ENCODE results near the gene PRG3. TPM values are rescaled to one million over a fixed set of nuclear protein-coding genes. Genes with fewer than 3 reads are reported as not detected.

PRG3 gene
- polyA plus RNA-seq, 3 donors, result not detected

DNA sequence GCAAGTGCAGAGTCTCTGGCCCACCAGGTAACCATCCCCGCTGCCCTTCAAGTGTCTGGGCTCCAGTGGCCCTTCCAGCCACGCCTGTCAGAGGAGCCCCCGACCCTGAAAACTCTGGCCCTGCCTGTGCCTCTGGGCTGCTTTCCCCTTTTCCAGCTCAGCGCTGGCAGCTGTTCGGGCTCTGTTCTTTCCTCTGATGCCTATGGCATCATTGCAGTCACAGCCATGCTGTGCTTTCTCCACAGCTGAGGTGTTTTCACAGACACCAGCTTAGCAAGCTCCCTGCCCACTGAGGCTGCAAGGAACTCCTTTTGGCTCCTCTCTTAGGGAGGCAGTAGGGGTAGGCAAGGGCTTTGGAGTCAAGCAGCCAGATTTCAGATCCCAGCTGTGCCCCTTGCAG, 21.6 kb downstream of the PRG3 start:
- Mint-ChIP-seq H3K36me3 (no peaks in the 10 kb centered on the region), H3K27ac (no peak overlapping the region), H3K4me3 (no peak overlapping the region), H3K27me3 (ENCODE audit: low read depth in 3 of 3) (peaks cover 0 to 2% (median 1%) of the 10 kb centered on the region in 3 donors), H3K4me1 (peaks cover 17% of the 10 kb centered on the region), H3K9me3 (peaks cover 0 to 6% (median 0%) of the 10 kb centered on the region in 7 donors)
- Histone ChIP-seq H3K27me3 (ENCODE audit: control insufficient read depth in 2 of 2, insufficient read depth in 2 of 2, low read length in 2 of 2) (no peaks in the 10 kb centered on the region), H3K4me1 (ENCODE audit: control insufficient read depth in 1 of 2, insufficient read depth in 2 of 2, low read length in 2 of 2) (peaks cover 18% of the 10 kb centered on the region in 2 donors), H3K79me2 (ENCODE audit: insufficient read depth, low read length) (no peaks in the 10 kb centered on the region), H3K36me3 (replicated peaks in 1 of 2; ENCODE audit: control insufficient read depth in 1 of 2, insufficient read depth in 2 of 2, low read length in 2 of 2) (no peaks in the 10 kb centered on the region), H2AFZ (ENCODE audit: insufficient read depth, low read depth, low read length, poor library complexity, severe bottlenecking) (no peak overlapping the region), H3K4me3 (replicated peaks in 1 of 3; ENCODE audit: low read depth in 2 of 3, low read length in 3 of 3) (no peak overlapping the region), H3K9ac (ENCODE audit: insufficient read depth, low read length, poor library complexity, severe bottlenecking) (no peak overlapping the region), H3K4me2 (replicated peaks; ENCODE audit: extremely low read depth, low read length, poor library complexity, severe bottlenecking) (no peak overlapping the region), H3K27ac (ENCODE audit: low read depth in 1 of 2, low read length in 2 of 2) (no peak overlapping the region), H3K9me3 (replicated peaks in 1 of 2; ENCODE audit: control insufficient read depth in 1 of 2, insufficient read depth in 1 of 2, low read length in 2 of 2) (no peaks in the 10 kb centered on the region), H4K20me1 (ENCODE audit: insufficient read depth, low read length) (no peaks in the 10 kb centered on the region)
- TF ChIP-seq, protein P1, sequence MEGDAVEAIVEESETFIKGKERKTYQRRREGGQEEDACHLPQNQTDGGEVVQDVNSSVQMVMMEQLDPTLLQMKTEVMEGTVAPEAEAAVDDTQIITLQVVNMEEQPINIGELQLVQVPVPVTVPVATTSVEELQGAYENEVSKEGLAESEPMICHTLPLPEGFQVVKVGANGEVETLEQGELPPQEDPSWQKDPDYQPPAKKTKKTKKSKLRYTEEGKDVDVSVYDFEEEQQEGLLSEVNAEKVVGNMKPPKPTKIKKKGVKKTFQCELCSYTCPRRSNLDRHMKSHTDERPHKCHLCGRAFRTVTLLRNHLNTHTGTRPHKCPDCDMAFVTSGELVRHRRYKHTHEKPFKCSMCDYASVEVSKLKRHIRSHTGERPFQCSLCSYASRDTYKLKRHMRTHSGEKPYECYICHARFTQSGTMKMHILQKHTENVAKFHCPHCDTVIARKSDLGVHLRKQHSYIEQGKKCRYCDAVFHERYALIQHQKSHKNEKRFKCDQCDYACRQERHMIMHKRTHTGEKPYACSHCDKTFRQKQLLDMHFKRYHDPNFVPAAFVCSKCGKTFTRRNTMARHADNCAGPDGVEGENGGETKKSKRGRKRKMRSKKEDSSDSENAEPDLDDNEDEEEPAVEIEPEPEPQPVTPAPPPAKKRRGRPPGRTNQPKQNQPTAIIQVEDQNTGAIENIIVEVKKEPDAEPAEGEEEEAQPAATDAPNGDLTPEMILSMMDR (IDR thresholded peaks at IDR 0.05), result no peak
- no peak for DNase-seq
- 95% methylated on average over 4 of the region's 5 CpGs for WGBS (ENCODE audit: insufficient coverage)
- intact Hi-C loops (cut with micrococcal nuclease), result loop anchor here in 1 of 2 donors (10.0 kb wide), 1 partner anchor 285 kb away; the partner anchor contains the start of gene YPEL4

DNA sequence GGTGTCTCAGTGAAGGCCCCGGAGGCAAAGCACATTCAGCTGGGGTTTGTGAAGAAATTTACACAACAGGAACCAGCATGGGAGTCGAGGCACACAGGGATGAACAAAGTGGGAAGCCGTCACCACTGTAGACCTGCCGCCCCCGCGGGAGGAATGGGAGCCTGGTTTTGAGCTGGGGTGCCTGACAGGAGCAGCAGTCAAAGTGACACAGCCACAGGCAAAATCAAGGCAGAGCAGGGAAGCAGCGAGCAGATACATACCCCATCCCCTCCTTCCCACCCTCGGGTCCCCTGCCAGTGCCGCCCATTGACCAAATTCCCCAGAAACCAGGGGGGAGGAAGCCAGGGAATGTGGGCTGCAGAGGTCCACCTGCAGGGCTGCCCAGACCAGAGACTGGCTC, 22.0 kb downstream of the PRG3 start:
- no peak overlapping the region for H3K4me3 ChIP-seq (replicated peaks in 1 of 3; ENCODE audit: low read depth in 2 of 3, low read length in 3 of 3)
- H3K79me2 ChIP-seq (ENCODE audit: insufficient read depth, low read length), result no peaks in the 10 kb centered on the region
- peaks cover 21% of the 10 kb centered on the region for H3K4me1 Mint-ChIP-seq
- H4K20me1 ChIP-seq (ENCODE audit: insufficient read depth, low read length), result no peaks in the 10 kb centered on the region
- intact Hi-C loops (cut with micrococcal nuclease), result loop anchor here in 1 of 2 donors (10.0 kb wide), 1 partner anchor 286 kb away; the partner anchor contains the start of gene YPEL4
- peaks cover 22% of the 10 kb centered on the region in 2 donors for H3K4me1 ChIP-seq (ENCODE audit: control insufficient read depth in 1 of 2, insufficient read depth in 2 of 2, low read length in 2 of 2)
- no peak overlapping the region for H3K4me3 Mint-ChIP-seq
- peaks cover 0 to 6% (median 0%) of the 10 kb centered on the region in 7 donors for H3K9me3 Mint-ChIP-seq
- no peak overlapping the region for H3K9ac ChIP-seq (ENCODE audit: insufficient read depth, low read length, poor library complexity, severe bottlenecking)
- H3K27ac ChIP-seq (ENCODE audit: low read depth in 1 of 2, low read length in 2 of 2), result no peak overlapping the region
- H3K27me3 ChIP-seq (ENCODE audit: control insufficient read depth in 2 of 2, insufficient read depth in 2 of 2, low read length in 2 of 2), result no peaks in the 10 kb centered on the region
- H3K27me3 Mint-ChIP-seq (ENCODE audit: low read depth in 3 of 3), result peaks cover 0 to 2% (median 2%) of the 10 kb centered on the region in 3 donors
- no peaks in the 10 kb centered on the region for H3K36me3 Mint-ChIP-seq
- peak overlapping the region in 1 of 7 donors; percentile 4 for H3K27ac Mint-ChIP-seq
- no peak overlapping the region for H2AFZ ChIP-seq (ENCODE audit: insufficient read depth, low read depth, low read length, poor library complexity, severe bottlenecking)
- H3K9me3 ChIP-seq (replicated peaks in 1 of 2; ENCODE audit: control insufficient read depth in 1 of 2, insufficient read depth in 1 of 2, low read length in 2 of 2), result no peaks in the 10 kb centered on the region
- H3K4me2 ChIP-seq (replicated peaks; ENCODE audit: extremely low read depth, low read length, poor library complexity, severe bottlenecking), result no peak overlapping the region
- H3K36me3 ChIP-seq (replicated peaks in 1 of 2; ENCODE audit: control insufficient read depth in 1 of 2, insufficient read depth in 2 of 2, low read length in 2 of 2), result no peaks in the 10 kb centered on the region
- DNase-seq, result no peak
- TF ChIP-seq, protein P1 (IDR thresholded peaks at IDR 0.05), result no peak
- 84% methylated on average over 6 of the region's 9 CpGs for WGBS (ENCODE audit: insufficient coverage)

All from CD14-positive monocyte (primary cell).